ENCODE data around the gene HSH2D.

The HSH2D gene

DNA sequence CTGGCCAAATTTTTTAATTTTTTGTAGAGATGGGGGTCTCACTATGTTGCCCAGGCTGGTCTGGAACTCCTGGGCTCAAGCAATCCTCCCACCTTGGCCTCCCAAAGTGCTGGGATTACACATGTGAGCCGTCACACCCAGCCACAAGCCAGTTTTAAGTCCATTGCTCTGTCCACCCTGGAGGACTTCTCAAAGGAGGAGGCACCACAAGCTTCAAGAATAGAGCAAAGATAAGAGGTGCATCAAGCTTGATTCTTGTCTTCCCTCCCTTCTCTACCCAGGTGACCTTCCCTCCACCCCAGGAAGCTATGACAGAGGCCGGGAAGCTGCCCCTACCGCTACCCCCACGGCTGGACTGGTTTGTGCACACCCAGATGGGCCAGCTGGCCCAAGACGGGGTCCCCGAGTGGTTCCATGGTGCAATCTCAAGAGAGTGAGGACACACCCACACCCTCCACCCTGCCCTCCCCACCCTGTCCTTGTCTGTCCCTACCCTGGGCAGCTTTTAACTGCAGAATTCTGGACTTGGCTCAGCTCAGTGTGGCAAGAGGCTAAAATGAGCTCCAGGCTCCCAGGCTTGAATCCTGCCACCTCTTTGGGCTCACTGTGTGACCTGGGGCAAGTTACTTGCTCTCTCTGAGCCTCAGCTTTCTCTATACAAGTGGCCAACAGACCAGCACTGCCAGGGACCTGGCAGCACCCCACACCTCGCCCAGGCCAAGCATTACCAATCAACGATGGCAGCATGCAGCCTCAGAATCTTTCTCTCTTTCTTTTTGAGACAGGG lies 5.2 kb downstream of the HSH2D start:
- TF ChIP-seq, protein P1, sequence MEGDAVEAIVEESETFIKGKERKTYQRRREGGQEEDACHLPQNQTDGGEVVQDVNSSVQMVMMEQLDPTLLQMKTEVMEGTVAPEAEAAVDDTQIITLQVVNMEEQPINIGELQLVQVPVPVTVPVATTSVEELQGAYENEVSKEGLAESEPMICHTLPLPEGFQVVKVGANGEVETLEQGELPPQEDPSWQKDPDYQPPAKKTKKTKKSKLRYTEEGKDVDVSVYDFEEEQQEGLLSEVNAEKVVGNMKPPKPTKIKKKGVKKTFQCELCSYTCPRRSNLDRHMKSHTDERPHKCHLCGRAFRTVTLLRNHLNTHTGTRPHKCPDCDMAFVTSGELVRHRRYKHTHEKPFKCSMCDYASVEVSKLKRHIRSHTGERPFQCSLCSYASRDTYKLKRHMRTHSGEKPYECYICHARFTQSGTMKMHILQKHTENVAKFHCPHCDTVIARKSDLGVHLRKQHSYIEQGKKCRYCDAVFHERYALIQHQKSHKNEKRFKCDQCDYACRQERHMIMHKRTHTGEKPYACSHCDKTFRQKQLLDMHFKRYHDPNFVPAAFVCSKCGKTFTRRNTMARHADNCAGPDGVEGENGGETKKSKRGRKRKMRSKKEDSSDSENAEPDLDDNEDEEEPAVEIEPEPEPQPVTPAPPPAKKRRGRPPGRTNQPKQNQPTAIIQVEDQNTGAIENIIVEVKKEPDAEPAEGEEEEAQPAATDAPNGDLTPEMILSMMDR (IDR thresholded peaks at IDR 0.05) = no peak
- TF ChIP-seq ZFX (IDR thresholded peaks at IDR 0.05; ENCODE audit: borderline replicate concordance) = no peak
- H3K27ac ChIP-seq = no peak overlapping the region

- H3K27ac ChIP-seq = no peak overlapping the region
- TF ChIP-seq ZFX (IDR thresholded peaks at IDR 0.05; ENCODE audit: borderline replicate concordance) = no peak
Observed at GRCh38 chr19:16153582-16154336, 10.3 kb downstream of the HSH2D start.

DNA sequence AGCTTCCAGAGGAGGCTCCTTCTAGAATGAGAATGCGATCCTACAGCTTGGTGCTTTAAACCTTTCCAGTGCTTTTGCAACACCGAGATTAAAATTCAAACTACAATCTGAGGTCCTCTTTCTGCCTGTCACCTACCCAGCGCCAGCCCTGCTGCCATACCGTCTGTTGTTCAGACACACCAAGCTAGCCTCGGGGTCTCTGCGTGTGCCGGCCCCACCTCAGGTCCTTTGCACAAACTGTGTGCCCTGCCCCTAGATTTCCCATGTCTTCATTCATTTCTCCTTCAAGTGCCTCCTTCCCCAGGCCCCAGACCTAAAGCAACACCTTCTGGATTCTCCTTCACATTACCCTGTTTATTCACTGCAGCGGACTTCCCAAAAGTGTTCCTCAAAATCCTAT lies 11.1 kb downstream of the HSH2D start:
- TF ChIP-seq ZFX (IDR thresholded peaks at IDR 0.05; ENCODE audit: borderline replicate concordance) = no peak
- TF ChIP-seq, protein P1 (IDR thresholded peaks at IDR 0.05) = no peak
- no peak overlapping the region for H3K27ac ChIP-seq

- TF ChIP-seq ZFX (IDR thresholded peaks at IDR 0.05; ENCODE audit: borderline replicate concordance) = no peak
- TF ChIP-seq, protein P1 (IDR thresholded peaks at IDR 0.05) = no peak
- H3K27ac ChIP-seq = no peak overlapping the region
Observed at GRCh38 chr19:16155128-16155527, 11.6 kb downstream of the HSH2D start.

DNA sequence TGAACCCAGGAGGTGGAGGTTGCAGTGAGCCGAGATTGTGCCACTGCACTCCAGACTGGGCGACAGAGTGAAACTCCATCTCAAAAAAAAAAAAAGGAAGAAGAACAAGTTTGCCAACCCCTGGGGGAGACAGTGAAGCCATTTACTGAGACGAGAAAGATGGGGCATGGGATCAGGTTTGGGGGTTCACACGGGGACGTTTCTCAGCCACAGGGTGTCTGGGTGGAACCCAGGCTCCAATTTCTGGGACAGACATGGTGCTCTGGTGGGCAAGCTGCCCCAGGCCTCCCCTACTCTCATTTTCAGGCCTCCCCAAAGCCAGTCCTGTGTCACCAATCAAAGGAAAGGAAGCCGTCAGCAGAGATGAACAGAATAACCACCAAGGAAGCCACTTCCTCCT lies 13.4 kb downstream of the HSH2D start:
- H3K27ac ChIP-seq = no peak overlapping the region
- TF ChIP-seq ZFX (IDR thresholded peaks at IDR 0.05; ENCODE audit: borderline replicate concordance) = no peak
- TF ChIP-seq, protein P1 (IDR thresholded peaks at IDR 0.05) = no peak

DNA sequence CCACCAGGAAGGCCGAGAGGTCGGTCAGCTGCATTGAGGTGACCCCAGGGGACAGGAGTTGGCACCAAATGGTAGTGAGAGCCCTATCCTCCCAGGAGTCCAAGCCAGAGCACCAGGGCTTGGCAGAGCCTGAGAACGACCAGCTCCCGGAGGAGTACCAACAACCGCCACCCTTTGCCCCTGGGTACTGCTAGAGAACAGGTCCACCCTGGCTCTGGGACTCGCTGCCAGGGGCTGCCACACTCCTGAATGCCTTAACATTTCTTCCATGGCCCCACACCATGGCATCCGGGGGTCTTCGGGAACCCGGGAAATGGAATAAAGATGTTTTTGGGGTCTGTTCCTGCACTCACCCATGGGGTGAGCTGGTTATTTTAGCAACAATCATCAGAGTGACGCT lies 14.1 kb downstream of the HSH2D start:
- TF ChIP-seq, protein P1 (IDR thresholded peaks at IDR 0.05) = no peak
- TF ChIP-seq ZFX (IDR thresholded peaks at IDR 0.05; ENCODE audit: borderline replicate concordance) = no peak
- H3K27ac ChIP-seq = no peak overlapping the region

DNA sequence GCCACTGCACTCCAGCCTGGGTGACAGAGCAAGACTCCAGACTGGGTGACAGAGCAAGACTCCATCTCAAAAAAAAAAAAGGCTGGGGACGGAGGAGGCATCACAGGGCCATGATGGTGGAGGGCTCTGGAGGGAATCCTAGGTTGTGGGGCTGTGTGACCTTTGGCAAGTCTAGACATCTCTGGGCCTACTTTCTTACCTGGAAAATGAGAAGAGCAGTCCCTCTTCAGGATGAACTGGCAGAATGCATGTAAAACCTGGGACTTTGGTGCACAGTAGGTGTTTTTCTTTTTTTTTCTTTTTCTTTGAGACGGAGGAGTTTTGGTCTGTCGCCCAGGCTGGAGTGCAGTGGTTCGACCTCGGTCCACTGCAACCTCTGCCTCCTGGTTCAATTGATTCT lies 16.2 kb downstream of the HSH2D start:
- no peak overlapping the region for H3K27ac ChIP-seq
- TF ChIP-seq, protein P1 (IDR thresholded peaks at IDR 0.05) = no peak
- no peak for TF ChIP-seq ZFX (IDR thresholded peaks at IDR 0.05; ENCODE audit: borderline replicate concordance)

All from 22Rv1 (cell line).